HepG2 (cell line): Measurements from ENCODE around the gene ZBTB32. TPM values are rescaled to one million over a fixed set of nuclear protein-coding genes. Genes with fewer than 3 reads are reported as not detected.

Experiments
- ATAC-seq: fragments of 200-7000 bp; cut with Tn5 transposase; 3 replicates; pipeline ENCODE4 v1.9.1; 2020; ENCODE audit warnings: mild to moderate bottlenecking, moderate library complexity
- BruUV-seq: library from RNA; stranded (reverse); fragments of 400-500 nt; replicated peaks from 2 replicates; lab custom pipeline; 2021; lab: Mats Ljungman, UMichigan
- CTCF ChIA-PET: fragments of 300-600 bp; formaldehyde crosslinking; extraction: SDS; loops from one replicate; lab custom pipeline; 2021; ENCODE audit warnings: low total read pairs, inconsistent platforms, low intra/inter-chr PET ratio; lab: Yijun Ruan, JAX
- POLR2A ChIA-PET: fragments of 350-600 bp; sonication (Branson Sonifier 250); formaldehyde crosslinking; loops from one replicate; lab custom pipeline; 2020; ENCODE audit warnings: antibody characterized with exemption, inconsistent platforms; lab: Yijun Ruan, JAX
- DNase-seq: peaks from one replicate; pipeline ENCODE4 v3.0.0-alpha.2; 2015; ENCODE audit warnings: low spot score
- FAIRE-seq: peaks from 3 replicates; lab custom pipeline; 2011; peaks lifted over from hg19 to GRCh38; lab: Jason Lieb, UNC
- H2AFZ ChIP-seq: one replicate; pipeline ENCODE4 v1.6.1; 2011; ENCODE audit warnings: low read length, inconsistent platforms
- H3K27ac ChIP-seq: fragments of 300-600 bp; 3 replicates; pipeline ENCODE4 v1.8.0; 2011; ENCODE audit warnings: mixed run types, mild to moderate bottlenecking, mixed read lengths, low read length, inconsistent platforms; ENCODE audit not compliant: insufficient read depth; ENCODE audit errors: extremely low read length
- H3K27me3 ChIP-seq, 2 experiments: fragments of 200-600 bp in 1 of 2; 2 replicates in 1 of 2; 3 replicates in 1 of 2; pipeline versions ENCODE4 v1.6.0 to v1.8.0; 2011; ENCODE audit warnings: low read length in 2 of 2, mild to moderate bottlenecking in 2 of 2, moderate library complexity in 2 of 2, inconsistent platforms in 1 of 2; ENCODE audit not compliant: insufficient read depth in 2 of 2, control insufficient read depth in 1 of 2
- H3K36me3 ChIP-seq, 2 experiments: fragments of 200-600 bp in 1 of 2; replicated peaks in 1 of 2; 2 replicates in 1 of 2; 3 replicates in 1 of 2; pipeline versions ENCODE4 v1.5.1 to v1.8.0; 2011; ENCODE audit warnings: low read length in 2 of 2, inconsistent platforms in 1 of 2; ENCODE audit not compliant: insufficient read depth in 2 of 2, control insufficient read depth in 1 of 2
- H3K4me1 ChIP-seq: 2 replicates; pipeline ENCODE4 v1.5.1; 2012; ENCODE audit warnings: low read length, inconsistent platforms; ENCODE audit not compliant: insufficient read depth
- H3K4me2 ChIP-seq: 2 replicates; pipeline ENCODE4 v1.6.0; 2011; ENCODE audit warnings: low read depth, low read length, inconsistent platforms
- H3K4me3 ChIP-seq, 3 experiments: fragments of 200-600 bp in 1 of 3; sonication (generic), shearing (Covaris generic) in 1 of 3; replicated peaks in 1 of 3; 2 replicates each; pipeline ENCODE4 v1.5.1; 2011 to 2016; ENCODE audit warnings: low read length in 3 of 3, inconsistent platforms in 2 of 3, low read depth in 2 of 3, mild to moderate bottlenecking in 2 of 3, control low read depth in 1 of 3, mixed read lengths in 1 of 3; ENCODE audit not compliant: insufficient read depth in 1 of 3
- H3K79me2 ChIP-seq: one replicate; pipeline ENCODE4 v1.6.1; 2011; ENCODE audit warnings: low read length, inconsistent platforms; ENCODE audit not compliant: insufficient read depth
- H3K9ac ChIP-seq: 2 replicates; pipeline ENCODE4 v1.6.0; 2011; ENCODE audit warnings: mild to moderate bottlenecking, low read depth, low read length, inconsistent platforms; ENCODE audit not compliant: insufficient read depth
- H3K9me3 ChIP-seq: 2 replicates; pipeline ENCODE4 v1.5.1; 2012; ENCODE audit warnings: mild to moderate bottlenecking, low read length
- H4K20me1 ChIP-seq: 2 replicates; pipeline ENCODE4 v1.6.0; 2011; ENCODE audit warnings: inconsistent platforms, mild to moderate bottlenecking, low read length, moderate library complexity; ENCODE audit not compliant: insufficient read depth
- AGO2 ChIP-seq: fragments of 200-400 bp; formaldehyde crosslinking; optimal IDR thresholded peaks from 2 replicates; pipeline ENCODE3; 2017; ENCODE audit warnings: mild to moderate bottlenecking, low read depth, low read length, moderate library complexity
- HDAC1 ChIP-seq: sonication (generic); formaldehyde crosslinking; IDR thresholded peaks from 2 replicates; pipeline ENCODE4 v1.5.1; 2020; ENCODE audit warnings: mild to moderate bottlenecking, missing genetic modification reagents
- HNRNPLL ChIP-seq: fragments of 200-400 bp; formaldehyde crosslinking; IDR thresholded peaks from 2 replicates; pipeline ENCODE4 v1.6.1; 2017; ENCODE audit warnings: mild to moderate bottlenecking, low read depth, low read length; ENCODE audit not compliant: poor library complexity, severe bottlenecking
- PHF5A ChIP-seq: IDR thresholded peaks from one replicate; pipeline ENCODE4 v1.6.1; 2018; ENCODE audit warnings: low read depth, missing genetic modification reagents; ENCODE audit not compliant: unreplicated experiment
- RBFOX2 ChIP-seq: fragments of 200-400 bp; formaldehyde crosslinking; IDR thresholded peaks from 2 replicates; pipeline ENCODE4 v1.6.1; 2017; ENCODE audit warnings: low read depth, mild to moderate bottlenecking, low read length
- SUZ12 ChIP-seq: fragments of 150-350 bp; IDR thresholded peaks from 2 replicates; pipeline ENCODE4 v1.6.1; 2014; ENCODE audit warnings: low read depth, low read length
- ZNF569 ChIP-seq: sonication (generic); formaldehyde crosslinking; IDR thresholded peaks from 2 replicates; pipeline ENCODE4 v1.5.0; 2020; ENCODE audit warnings: mild to moderate bottlenecking, missing genetic modification reagents, moderate library complexity, borderline replicate concordance
- ZNF782 ChIP-seq: sonication (generic); formaldehyde crosslinking; IDR thresholded peaks from 2 replicates; pipeline ENCODE4 v1.4.0; 2020; ENCODE audit warnings: missing genetic modification reagents, mild to moderate bottlenecking, borderline replicate concordance
- WGBS: methylation state at CpG from one replicate; pipeline ENCODE4 v1.1.6; 2017; ENCODE audit warnings: low lambda C conversion rate; 5-methylcytosine and 5-hydroxymethylcytosine counted together
- in situ Hi-C: cut with HindIII; loops from 2 replicates; pipeline ENCODE4 v1.10.0; 2017; ENCODE audit warnings: low pct_unique_long_range_greater_than_20kb; ENCODE audit not compliant: extremely low pct_ligation_motif_present
- intact Hi-C: fragments of 100-400 bp; cut with micrococcal nuclease; formaldehyde crosslinking; loops from one replicate; pipeline ENCODE4 v1.10.0; 2022; ENCODE audit not compliant: unreplicated experiment
- polyA plus RNA-seq, 8 experiments: library from polyadenylated mRNA; depleted of rRNA in 3 of 8; stranded (reverse) in 7 of 8; unstranded in 1 of 8; fragments of >200 nt; fragmentation: Illumina TruSeq in 4 of 8; extraction: Trizol in 4 of 8; gene quantifications; 2 replicates each; pipeline versions ENCODE4 v1.2.1 to v1.2.3, GENCODE V29; 2011 to 2016; ENCODE audit warnings: low read depth in 4 of 8, missing spikeins in 1 of 8, mixed read lengths in 1 of 8; ENCODE audit not compliant: insufficient read depth in 1 of 8
- total RNA-seq, 5 experiments: library from RNA; depleted of rRNA; stranded (reverse); fragments of >200 nt; fragmentation: Illumina TruSeq; extraction: Trizol; gene quantifications; 2 replicates each; pipeline ENCODE4 v1.2.3, GENCODE V29; 2016; ENCODE audit warnings: low read depth in 1 of 5

Gene ZBTB32
- total and polyA plus RNA-seq, 2 of the 13 experiments (the other 11 are each of a cell fraction or from before 2014, with no cell fraction given): not detected

- Histone ChIP-seq H4K20me1 (peaks cover 8% of the 10 kb centered on the region), H3K27ac (no peak overlapping the region), H3K9me3 (no peaks in the 10 kb centered on the region), H3K36me3 (peaks cover 29 to 51% of the 10 kb centered on the region in 2 experiments), H2AFZ (no peak overlapping the region), H3K27me3 (no peaks in the 10 kb centered on the region), H3K4me3 (no peak overlapping the region), H3K9ac (no peak overlapping the region), H3K4me1 (peaks cover 17% of the 10 kb centered on the region), H3K4me2 (no peak overlapping the region), H3K79me2 (peaks cover 21% of the 10 kb centered on the region)
- FAIRE-seq (no peak), DNase-seq (no peak), ATAC-seq (no peak)
- intact Hi-C loops (no loop called here), in situ Hi-C loops (no loop called here)
- BruUV-seq: no TSS peak
- TF ChIP-seq ZNF569 (CRISPR knock-in tag) (no peak), HNRNPLL (peak; percentile 3), ZNF782 (CRISPR knock-in tag) (no peak), PHF5A (CRISPR knock-in tag) (no peak), SUZ12 (no peak)
- CTCF ChIA-PET: no interaction called here
- POLR2A ChIA-PET: interaction anchor here (4.6 kb wide), 1 partner anchor 18 kb away, joined by 69 read pairs; no protein-coding TSS in a partner anchor
- WGBS: over 99% methylated on average over 17 of the region's 17 CpGs
Measured at GRCh38 chr19:35720648-35721047, 16.3 kb downstream of the ZBTB32 start.

- no peaks in the 10 kb centered on the region for H3K27me3 ChIP-seq
- no peaks in the 10 kb centered on the region for H3K9me3 ChIP-seq
- H4K20me1 ChIP-seq: peaks cover 8% of the 10 kb centered on the region
- 98% methylated on average over 10 of the region's 16 CpGs for WGBS
- peaks cover 21% of the 10 kb centered on the region for H3K79me2 ChIP-seq
- H2AFZ ChIP-seq: no peak overlapping the region
- ChIA-PET POLR2A (interaction anchor here (4.6 kb wide), 1 partner anchor 18 kb away, joined by 69 read pairs; no protein-coding TSS in a partner anchor), CTCF (no interaction called here)
- ATAC-seq (no peak), DNase-seq (no peak), FAIRE-seq (no peak)
- no peak overlapping the region for H3K27ac ChIP-seq
- peaks cover 10% of the 10 kb centered on the region for H3K4me1 ChIP-seq
- BruUV-seq: no TSS peak
- TF ChIP-seq HDAC1: no peak
- TF ChIP-seq RBFOX2: peak; percentile 68
- peak; percentile 62 for TF ChIP-seq AGO2
- intact Hi-C loops: no loop called here
- peaks cover 36 to 58% of the 10 kb centered on the region in 2 experiments for H3K36me3 ChIP-seq
- in situ Hi-C loops: no loop called here
- H3K4me2 ChIP-seq: no peak overlapping the region
- no peak overlapping the region for H3K9ac ChIP-seq
- no peak overlapping the region for H3K4me3 ChIP-seq
Measured at GRCh38 chr19:35721374-35721773, 17.0 kb downstream of the ZBTB32 start.
